ENCODE data around the gene MAOA.
"Not testable (repeated sequence)": the region's sequence is repeated elsewhere in the genome, so short reads cannot be mapped to it uniquely, and the experiment has no call there.

Gene MAOA

DNA sequence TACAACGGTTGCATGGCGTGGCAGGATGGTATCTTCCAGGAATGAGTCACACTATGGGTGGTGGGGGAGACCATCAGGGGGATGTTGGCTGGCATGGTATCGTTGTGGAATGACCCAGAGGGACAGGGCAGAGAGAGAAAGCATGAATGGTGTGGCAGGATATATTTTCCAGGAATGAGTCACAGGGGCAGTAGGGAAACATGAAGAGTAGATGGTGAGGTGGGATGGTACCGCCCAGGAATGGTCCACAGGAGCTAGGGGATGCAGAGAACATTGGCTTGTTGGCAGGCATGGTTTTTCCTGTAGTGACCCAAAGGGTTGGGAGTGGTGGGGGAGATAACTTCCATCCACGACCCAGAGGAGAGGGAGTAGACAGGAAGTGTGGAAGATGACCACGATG is 62.4 kb downstream of the MAOA start:
- no peak for DNase-seq

DNA sequence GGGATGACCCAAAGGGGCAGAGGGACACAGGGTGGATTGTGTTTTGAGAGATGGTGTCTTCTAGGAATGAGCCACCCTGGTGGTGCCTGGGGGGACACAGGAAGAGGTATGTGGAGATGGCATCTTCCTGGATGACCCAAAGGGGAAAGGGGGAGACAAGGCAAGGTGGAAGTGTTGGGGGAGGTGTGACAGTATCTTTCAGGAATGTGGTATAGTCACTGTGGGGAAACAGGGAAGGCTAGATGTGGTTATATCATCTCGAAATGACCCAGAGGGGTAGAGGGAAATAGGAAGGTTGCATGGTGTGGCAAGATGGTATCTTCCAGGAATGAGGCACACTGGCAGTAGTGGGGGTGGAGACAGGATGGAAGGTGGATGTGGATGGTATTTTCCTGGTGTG is 62.9 kb downstream of the MAOA start:
- no peak for DNase-seq

DNA sequence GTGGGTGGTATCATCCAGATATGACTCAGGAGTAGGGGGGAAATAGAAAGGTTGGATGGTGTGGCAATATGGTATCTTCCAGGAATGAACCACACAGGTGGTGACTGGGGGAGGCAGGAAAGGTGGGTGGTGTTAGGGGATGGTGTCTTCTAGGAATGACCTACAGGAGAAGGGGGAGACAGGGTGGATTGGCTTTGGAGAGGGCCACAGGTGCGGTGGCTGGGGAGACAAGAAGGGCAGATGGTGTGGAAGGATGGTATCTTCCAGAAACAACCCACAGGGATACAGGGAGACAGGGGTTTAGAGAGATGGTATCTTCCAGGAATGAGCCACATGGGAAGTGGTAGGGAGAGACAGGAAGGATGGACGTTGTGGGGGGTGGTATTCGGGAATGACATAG is 64.0 kb downstream of the MAOA start:
- no peak for DNase-seq

DNA sequence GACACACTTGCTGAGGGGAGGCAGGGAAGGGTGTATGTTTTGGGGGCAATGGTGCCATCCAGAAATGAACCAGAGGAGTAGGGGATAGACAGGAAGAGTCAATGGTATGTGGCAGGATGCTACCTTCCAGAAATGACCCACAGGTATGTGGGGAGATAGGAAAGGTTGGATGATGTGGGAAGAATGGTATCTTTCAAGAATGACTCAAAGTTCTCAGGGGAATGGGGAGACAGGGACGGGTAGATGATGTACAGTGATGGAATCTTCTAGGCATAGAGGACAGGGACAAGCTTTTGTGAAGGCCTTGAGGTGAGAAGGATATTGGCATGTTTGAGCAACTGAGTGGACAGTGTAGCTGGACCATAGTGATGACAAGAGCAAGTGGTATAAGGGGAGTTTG is 64.9 kb downstream of the MAOA start:
- no peak for DNase-seq

DNA sequence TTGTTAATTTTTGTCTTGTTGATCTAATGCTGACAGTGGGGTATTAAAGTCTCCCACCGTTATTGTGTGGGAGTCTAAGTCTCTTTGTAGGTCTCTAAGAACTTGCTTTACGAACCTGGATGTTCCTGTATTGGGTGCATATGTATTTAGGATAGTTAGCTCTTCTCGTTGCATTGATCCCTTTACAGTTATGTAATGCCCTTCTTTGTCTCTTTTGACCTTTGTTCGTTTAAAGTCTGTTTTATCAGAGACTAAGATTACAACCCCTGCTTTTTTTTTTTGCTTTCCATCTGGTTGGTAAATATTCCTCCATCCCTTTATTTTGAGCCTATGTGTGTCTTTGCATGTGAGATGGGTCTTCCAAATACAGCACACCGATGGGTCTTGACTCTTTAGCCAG is 69.1 kb downstream of the MAOA start:
- not testable (repeated sequence) for DNase-seq

DNA sequence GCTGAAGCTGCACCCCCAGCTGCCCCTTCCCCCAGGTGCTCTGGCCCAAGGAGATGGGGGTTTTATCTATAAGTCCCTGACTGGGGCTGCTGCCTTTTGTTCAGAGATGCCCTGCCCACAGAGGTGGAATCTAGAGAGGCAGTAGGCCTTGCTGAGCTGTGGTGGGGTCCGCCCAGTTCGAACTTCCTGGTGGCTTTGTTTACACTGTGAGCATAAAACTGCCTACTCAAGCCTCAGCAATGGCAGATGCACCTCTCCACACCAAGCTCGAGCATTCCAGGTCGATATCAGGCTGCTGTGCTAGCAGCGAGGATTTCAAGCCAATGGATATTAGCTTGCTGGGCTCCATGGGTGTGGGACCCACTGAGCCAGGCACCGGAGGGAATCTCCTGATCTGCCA is 71.2 kb downstream of the MAOA start:
- DNase-seq, result not testable (repeated sequence)

DNA sequence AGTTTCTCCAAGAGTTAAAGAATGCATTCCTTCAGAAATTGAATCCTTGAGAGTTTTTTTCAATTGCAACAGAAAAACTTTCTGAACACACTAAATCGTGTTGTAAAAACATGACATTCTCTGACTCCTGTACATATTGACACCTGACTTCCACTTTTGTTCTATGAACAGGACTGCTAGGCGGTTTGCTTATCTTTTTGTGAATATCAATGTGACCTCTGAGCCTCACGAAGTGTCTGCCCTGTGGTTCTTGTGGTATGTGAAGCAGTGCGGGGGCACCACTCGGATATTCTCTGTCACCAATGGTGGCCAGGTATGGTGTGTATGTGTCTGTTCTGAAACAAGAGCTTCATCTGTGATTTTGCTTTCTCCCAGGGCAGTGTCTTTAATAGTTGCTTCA is 71.9 kb downstream of the MAOA start:
- no peak for DNase-seq

DNA sequence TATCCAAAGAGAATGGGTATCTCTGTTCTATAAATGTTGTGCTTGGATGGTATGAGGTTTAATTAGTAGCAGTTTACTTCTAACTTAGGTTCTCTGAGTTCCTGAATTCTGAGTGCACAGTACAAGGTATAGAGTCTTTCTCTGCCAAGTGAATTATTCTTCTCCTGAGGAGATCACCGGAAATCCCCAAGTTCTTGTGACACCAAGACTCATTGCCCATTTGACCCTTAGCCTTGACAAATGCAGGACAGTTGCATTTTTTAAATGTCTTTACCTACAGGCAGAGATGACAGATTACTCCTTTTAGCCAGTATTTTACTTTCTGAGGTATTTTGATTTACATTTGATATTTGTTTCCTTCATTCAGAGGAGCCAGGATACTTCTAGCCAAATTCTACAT is 72.9 kb downstream of the MAOA start:
- DNase-seq, result no peak

DNA sequence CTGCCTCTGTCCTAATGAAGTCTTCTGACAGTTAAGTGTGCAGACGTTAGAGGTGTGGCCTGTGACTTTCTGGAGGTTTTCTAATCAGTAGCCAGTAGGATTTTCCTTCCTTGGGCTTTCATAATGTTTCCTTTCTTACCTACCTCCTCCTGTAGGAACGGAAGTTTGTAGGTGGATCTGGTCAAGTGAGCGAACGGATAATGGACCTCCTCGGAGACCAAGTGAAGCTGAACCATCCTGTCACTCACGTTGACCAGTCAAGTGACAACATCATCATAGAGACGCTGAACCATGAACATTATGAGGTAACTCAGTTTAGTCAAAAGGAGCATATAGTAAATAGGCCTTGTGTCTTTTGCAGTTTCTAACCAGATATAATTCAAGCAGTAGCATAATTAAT is 75.0 kb downstream of the MAOA start:
- no peak for DNase-seq

DNA sequence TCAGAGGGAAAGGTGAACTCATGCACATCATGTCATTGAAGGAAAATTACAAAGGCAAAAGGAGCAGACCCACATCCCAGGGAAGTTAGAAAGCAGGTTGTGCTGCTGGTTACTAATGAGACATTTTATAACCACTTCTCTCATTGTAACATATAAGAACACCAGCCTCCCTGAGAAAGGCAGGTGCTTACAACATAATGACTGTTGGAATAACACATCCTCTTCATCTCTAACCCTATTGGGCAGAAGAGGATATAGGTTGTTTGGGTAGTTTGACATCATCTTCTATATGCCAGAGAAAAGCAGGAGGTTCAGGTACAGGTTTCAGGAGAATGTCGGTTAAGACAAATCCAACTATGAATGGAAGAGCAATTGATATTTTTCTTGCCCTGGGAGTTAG is 77.6 kb downstream of the MAOA start:
- DNase-seq, result no peak

DNA sequence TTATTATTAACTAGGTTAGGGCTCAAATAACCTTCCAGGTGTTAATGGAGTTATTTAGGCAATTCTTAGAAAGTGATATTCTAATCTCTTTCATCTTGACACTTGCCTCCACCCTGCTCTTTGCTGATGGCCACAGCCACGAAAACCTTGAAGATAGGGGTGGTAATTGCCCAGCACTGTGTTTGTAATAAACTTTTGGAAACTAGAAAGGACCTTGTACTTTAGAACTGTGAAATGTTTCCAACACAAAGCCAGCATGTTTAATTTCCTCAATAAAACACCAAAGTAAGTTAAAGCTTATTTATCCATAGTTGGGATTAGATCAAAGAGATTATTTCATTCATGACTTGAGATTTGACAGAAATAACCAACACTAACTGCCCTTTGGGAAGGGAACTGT is 78.3 kb downstream of the MAOA start:
- no peak for DNase-seq

DNA sequence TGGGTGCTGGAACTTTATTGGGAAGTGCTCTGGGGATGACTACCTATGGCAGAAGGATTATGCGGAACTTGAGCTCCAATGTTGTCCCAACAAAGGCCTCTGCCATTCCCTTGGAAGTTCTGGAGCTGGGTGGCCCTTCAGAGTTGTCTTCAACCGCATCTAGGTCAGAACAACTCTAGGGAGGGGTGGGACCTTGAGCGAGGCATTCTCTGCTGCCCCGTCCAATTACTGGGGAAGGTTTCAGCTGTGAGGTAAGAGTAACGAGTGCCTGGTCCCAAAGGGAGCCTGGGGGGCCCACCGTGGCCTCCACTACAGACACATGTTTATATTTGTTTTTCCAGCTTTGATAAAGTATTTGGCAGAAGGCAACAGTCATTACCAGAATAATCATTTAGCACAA is 79.4 kb downstream of the MAOA start:
- no peak for DNase-seq

DNA sequence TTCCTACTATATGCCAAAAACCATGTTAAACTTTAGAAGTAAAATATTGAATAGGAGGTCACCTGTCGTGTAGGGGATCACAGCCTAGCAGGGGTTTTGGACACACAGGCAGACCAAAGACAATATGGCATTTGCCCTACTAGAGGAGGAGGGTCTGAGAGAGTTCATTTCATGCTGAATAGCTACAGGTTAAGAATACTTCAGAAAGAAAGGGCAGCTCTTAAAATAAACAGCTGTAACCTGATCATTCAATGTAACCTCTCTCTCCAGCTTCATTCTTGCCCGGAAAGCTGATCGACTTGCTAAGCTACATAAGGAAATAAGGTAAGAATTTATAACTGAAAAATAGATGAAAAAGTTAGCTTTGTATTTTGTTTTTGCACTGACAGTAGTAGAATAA is 79.9 kb downstream of the MAOA start:
- no peak for DNase-seq

DNA sequence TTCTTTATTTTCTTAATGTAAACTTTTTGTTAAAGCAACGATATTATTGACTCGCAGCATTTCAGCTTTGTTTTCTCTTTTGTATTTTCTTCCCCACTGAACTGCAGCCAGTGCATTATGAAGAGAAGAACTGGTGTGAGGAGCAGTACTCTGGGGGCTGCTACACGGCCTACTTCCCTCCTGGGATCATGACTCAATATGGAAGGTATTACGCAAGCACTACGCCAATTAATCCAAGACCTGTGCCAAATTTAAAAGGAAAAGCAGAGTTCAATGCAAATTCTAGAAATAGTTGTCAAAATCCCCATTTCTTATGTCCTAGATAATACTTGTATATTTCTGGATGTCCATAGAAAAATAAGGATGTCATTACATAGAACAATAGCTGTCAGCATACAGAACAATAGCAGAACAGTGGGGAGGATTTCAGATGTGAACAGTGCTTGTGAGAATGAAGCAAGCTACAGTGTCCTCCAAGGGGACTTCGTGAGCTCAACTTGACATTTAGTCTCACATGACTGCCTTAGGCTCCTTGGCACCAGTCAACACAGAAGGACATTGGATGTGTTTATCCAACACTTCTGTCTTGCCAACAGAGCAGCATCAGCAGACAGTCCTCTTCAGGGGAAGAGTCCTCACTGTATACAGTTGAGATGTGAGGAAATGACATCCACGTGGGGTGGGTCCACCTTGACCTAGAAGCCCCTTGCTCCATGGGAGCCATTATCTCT is 85.9 kb downstream of the MAOA start:
- DNase-seq, result no peak

DNA sequence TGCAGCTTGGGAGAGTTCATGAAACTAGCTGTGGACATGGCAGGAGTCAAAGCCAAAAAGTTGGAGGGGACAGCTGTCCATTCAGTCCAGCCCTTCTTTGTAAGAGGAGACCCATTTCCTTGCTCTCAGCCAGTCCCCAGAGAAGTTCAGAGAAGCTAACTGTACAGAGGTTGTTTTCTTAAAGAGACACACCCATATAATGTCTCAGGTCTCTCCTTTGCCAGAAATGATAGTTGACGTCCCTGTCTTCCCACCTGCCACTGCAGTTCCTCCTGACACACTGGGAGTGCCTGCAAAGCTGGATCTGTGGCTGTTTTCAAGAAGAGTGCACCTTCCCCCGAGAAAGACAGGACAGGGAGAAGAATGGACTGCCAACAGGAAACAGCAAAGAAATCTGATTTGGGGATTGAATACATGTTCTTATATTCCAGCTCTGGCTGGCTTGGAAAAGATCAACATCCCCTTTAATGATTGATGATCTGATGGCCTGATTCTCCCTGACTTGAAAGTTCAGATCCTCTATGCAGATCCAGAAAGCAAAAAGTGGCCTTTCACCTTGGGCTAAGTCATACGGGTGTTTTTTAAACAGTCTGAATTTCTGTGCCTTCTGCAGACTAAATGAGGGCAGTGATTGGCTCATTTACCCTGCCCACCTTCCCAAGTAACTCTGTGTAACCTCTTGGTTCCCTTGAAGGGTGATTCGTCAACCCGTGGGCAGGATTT is 87.2 kb downstream of the MAOA start:
- no peak for DNase-seq

DNA sequence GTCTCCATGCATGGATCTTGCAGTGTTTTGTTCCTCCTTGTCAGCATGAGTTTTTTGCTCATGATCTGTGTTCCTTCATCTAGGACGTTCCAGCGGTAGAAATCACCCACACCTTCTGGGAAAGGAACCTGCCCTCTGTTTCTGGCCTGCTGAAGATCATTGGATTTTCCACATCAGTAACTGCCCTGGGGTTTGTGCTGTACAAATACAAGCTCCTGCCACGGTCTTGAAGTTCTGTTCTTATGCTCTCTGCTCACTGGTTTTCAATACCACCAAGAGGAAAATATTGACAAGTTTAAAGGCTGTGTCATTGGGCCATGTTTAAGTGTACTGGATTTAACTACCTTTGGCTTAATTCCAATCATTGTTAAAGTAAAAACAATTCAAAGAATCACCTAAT is 88.2 kb downstream of the MAOA start:
- DNase-seq, result no peak

DNA sequence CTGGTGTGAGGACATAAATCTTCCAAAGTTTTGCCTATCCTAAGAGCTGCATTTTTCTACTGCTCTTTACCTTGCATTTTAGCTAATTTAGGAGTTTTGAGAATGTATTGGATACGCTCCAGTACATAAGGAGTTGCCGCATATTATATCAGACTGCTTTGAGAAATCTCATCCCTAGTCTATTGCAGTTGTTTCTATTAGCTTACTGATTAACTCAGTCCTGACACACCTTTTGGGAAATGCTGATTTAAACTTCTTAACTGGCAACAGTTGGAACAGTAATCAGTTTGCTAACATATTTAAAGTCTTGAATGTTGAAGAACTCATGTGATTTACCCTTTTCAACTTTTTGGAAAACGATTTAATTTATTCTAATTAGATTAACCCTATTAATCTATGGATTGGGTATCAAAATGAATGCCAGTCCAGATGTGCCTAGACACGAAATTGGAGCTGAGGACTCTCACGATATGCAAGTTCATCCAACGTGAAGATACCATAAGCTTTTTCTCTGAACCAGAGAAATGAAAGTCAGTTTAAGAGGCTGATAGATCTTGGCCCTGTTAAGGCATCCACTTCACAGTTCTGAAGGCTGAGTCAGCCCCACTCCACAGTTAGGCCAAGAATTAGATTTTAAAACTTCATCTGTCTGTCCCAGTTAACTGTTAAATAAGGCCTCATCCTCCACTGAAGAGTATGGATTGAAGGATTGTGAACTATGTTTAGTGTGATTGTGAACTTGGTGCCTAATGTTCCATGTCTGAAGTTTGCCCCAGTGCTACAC is 90.0 kb downstream of the MAOA start:
- no peak for DNase-seq

DNA sequence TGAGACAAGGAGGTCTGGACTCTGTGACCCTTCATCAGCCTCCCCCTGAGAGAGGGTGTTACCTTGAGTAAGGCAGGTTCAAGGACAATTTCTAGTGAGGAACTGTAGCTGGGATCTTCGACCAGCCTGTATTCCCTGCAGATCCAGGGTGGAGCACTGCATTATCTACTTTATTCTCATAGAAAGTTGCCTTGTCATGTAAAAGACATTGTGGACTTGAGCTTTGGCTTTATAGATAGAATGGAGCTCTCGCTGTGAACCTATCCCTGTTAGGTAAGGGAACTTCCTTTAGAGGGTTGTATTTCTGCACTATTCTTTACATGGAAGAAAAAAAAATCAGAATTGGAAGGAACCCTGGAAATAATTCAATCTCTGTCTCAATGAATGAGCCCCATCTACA is 91.4 kb downstream of the MAOA start:
- DNase-seq, result no peak

DNA sequence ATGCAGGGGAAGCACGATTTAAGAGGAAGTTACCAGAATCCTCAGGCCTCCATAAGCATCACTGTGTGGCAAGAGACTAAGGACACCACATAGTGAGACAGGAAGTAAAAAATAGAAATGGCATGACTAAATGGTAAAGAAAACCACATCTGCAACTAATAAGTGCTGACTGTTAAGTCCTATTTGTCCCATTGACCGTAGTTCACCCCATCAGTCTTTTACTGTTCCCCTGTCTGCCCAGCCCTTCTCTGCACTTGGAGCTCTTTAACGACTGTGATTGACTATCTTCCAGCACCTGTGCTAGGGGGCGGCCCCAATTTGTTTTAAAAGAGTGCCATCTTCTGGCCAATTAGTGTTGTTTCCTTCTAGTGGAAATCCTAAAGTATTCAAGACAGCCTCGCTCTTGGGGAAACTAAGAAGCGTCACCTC is 94.2 kb downstream of the MAOA start:
- peak; percentile 9 for DNase-seq

DNA sequence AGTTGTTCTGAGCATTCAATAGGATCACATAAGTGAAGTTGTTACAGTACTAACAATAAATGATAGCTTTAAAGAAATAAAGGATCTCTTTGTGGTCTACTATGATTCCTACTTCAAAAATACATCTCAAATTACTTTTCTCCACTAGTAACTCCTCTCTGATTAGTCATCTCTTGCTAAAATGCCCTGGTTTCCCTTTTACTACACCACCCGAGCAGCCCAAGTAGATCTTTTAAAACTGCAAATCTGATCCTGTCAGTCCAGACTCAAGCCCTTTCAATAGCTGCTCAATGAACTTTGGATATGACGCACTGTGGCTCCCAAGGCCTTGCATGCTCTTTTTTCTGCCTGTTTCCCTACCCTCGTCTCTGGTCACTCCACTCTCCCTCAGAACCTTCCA is 97.5 kb downstream of the MAOA start:
- no peak for DNase-seq

DNA sequence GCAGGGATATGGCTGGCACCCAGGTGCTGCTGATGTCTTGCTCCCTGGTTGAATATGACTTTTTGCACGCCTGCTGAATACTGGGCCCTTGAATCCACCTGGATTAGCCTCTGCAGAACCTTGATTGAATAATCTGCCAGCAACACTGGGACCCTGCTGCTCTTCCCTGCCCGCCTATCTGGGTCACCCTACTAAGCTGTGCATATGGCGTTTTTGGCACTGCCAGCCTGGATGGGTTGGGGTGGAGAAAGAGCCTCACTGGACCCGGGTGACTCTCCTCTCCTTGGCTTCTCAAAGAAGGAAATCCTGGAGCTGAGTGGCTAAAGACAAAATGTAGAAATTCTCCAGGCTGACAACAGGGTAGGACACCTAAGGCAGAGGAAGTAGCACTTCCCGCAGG is 100.0 kb downstream of the MAOA start:
- no peak for DNase-seq

DNA sequence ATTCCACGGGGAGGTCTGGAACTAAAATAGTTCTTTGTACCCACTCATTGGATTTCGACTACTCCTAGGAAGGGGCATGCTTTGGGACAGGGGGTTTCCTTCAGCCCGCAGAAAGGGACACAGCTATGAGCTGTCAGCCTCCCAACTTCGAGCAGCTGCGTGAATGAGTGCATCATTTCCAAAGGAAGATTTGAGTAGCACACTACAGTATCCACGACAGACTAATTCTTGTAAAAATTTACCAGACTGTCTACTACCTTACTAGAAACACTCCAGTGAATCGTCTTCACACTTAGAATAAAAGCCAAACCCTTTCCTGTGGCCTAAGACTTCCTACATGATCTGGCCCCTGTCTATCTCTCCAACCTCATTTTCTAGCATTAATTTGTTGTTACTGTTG is 101.9 kb downstream of the MAOA start:
- DNase-seq, result no peak

DNA sequence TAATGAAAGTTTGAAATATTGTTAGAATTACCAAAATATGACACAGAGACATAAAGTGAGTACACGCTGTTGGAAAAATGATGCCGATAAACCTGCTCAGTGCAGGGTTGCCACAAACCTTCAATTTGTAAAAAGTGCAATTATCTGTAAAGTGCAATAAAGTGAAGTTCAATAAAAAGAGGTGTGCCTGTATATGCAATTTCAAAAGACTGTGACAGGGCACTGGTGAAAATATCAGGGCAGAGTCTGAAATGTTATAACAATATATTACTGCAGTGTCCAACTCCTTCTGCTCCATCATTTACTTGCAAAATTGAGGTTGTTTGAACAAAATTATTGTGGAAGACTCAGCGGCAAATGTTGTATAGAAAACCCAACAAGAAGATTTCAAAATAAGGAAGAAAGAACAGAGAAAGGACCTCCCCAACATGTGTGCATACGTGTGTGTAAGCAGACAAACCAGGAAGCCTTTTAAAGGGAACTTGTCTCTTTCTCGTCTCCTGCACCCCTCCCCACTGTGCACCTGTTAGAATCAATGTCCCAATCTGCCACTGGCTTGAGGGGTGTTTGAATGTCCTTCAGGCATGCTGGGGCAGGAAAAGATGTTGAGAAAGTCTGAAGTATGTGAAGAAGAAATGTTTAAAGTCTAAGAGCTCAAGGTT is 130.0 kb downstream of the MAOA start:
- DNase-seq, result no peak

Data from NCI-H774 (cell line).